ENCODE data around the gene SLC35G3.
"Not testable (repeated sequence)": the region's sequence is repeated elsewhere in the genome, so short reads cannot be mapped to it uniquely, and the experiment has no call there.

The SLC35G3 gene

GRCh38 chr17:35194001-35194400 lies at the start of gene SLC35G3:
Gene SLC35G3, minus strand, starts transcription at chr17:35194393. Its CDS starts 86 bp downstream, at chr17:35194307.
- not testable (repeated sequence) for DNase-seq

GRCh38 chr17:35243561-35244340 lies 49.6 kb upstream of the SLC35G3 start:
- DNase-seq = peak; percentile 43

GRCh38 chr17:35242805-35243560 lies 48.8 kb upstream of the SLC35G3 start, which contains the start of gene SLFN5:
Gene SLFN5, plus strand, starts transcription at chr17:35243072. Its CDS starts 15,619 bp downstream, at chr17:35258691.
- DNase-seq = peak; percentile 93

GRCh38 chr17:35242158-35242804 lies 48.1 kb upstream of the SLC35G3 start:
- peak; percentile 57 for DNase-seq

GRCh38 chr17:35241520-35241919 lies 47.3 kb upstream of the SLC35G3 start:
- no peak for DNase-seq

- DNase-seq = no peak
Measured at GRCh38 chr17:35240861-35241260, 46.7 kb upstream of the SLC35G3 start.

GRCh38 chr17:35239823-35240222 lies 45.6 kb upstream of the SLC35G3 start:
- no peak for DNase-seq

- no peak for DNase-seq
Measured at GRCh38 chr17:35238821-35239220, 44.6 kb upstream of the SLC35G3 start.

GRCh38 chr17:35236821-35237220 lies 42.6 kb upstream of the SLC35G3 start:
- DNase-seq = no peak

- DNase-seq = no peak
Measured at GRCh38 chr17:35235917-35236316, 41.7 kb upstream of the SLC35G3 start.

GRCh38 chr17:35235289-35235688 lies 41.1 kb upstream of the SLC35G3 start:
- no peak for DNase-seq

GRCh38 chr17:35234315-35234714 lies 40.1 kb upstream of the SLC35G3 start:
- DNase-seq = not testable (repeated sequence)

- DNase-seq = no peak
Measured at GRCh38 chr17:35229638-35230037, 35.4 kb upstream of the SLC35G3 start.

GRCh38 chr17:35227546-35227945 lies 33.4 kb upstream of the SLC35G3 start:
- no peak for DNase-seq

- no peak for DNase-seq
Measured at GRCh38 chr17:35224436-35224835, 30.2 kb upstream of the SLC35G3 start.

- DNase-seq = no peak
Measured at GRCh38 chr17:35222452-35222851, 28.3 kb upstream of the SLC35G3 start.

- DNase-seq = no peak
Measured at GRCh38 chr17:35218915-35219314, 24.7 kb upstream of the SLC35G3 start.

- DNase-seq = no peak
Measured at GRCh38 chr17:35217107-35217506, 22.9 kb upstream of the SLC35G3 start.

GRCh38 chr17:35214631-35215273 lies 20.6 kb upstream of the SLC35G3 start:
- no peak for DNase-seq

- no peak for DNase-seq
Measured at GRCh38 chr17:35214192-35214591, 20.0 kb upstream of the SLC35G3 start.

GRCh38 chr17:35213412-35213940 lies 19.3 kb upstream of the SLC35G3 start:
- DNase-seq = no peak

GRCh38 chr17:35212668-35213067 lies 18.5 kb upstream of the SLC35G3 start:
- no peak for DNase-seq

GRCh38 chr17:35210741-35211140 lies 16.5 kb upstream of the SLC35G3 start:
- DNase-seq = no peak

Measured in right hindlimb (tissue), 1 donor.